ENCODE results near the gene CD274.
A peak's percentile ranks its signal among the peaks of the same experiment; 100 is the strongest.
"Not testable (repeated sequence)": the region's sequence is repeated elsewhere in the genome, so short reads cannot be mapped to it uniquely, and the experiment has no call there.

Gene CD274

DNA sequence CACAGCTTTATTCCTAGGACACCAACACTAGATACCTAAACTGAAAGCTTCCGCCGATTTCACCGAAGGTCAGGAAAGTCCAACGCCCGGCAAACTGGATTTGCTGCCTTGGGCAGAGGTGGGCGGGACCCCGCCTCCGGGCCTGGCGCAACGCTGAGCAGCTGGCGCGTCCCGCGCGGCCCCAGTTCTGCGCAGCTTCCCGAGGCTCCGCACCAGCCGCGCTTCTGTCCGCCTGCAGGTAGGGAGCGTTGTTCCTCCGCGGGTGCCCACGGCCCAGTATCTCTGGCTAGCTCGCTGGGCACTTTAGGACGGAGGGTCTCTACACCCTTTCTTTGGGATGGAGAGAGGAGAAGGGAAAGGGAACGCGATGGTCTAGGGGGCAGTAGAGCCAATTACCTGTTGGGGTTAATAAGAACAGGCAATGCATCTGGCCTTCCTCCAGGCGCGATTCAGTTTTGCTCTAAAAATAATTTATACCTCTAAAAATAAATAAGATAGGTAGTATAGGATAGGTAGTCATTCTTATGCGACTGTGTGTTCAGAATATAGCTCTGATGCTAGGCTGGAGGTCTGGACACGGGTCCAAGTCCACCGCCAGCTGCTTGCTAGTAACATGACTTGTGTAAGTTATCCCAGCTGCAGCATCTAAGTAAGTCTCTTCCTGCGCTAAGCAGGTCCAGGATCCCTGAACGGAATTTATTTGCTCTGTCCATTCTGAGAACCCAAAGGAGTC lies at the start of gene CD274:
CD274 (plus strand) TSS at position 184 of the 733 bp plus-strand sequence. CDS start 5,572 bp downstream, outside the sequence.
- DNase-seq (ENCODE audit: low spot score): peak; percentile 75

DNA sequence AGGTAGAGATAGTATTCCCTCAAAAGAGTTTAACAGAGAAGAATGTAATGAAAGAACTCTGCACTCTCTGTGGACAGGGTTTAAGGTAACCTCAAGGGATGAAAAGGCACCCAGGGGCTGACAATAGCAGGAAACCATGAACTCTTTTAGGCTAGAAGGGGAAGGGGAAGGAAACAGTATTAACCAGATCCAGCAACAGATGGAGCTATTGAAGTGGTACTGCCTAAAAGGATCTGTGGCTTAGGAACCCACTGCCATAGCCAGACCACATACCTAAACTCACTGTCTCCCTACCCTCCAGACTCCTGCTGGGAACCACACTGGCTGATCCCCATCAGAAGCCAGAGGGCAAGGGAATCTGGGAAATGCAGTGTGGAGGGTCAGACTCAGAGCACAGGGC lies 48.1 kb upstream of the CD274 start:
- no peak for DNase-seq (ENCODE audit: low spot score)

DNA sequence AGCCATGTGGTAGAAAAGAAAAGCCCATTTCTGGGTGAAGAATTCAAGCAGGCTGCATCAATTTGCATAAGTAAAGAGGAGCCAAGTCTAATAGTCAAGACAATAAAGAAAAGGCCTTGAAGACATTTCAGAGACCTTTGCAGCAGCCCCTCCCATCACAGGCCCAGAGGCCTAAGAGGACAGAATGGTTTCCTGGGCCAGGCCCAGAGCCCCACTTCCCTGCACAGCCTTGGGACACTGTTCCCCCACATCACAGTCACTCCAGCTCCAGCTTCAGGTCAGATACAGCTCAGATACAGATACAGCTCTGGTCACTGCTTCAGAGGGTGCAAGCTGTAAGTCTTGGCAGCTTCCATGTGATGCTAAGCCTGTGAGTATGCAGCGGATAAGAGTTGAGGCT lies 41.7 kb upstream of the CD274 start:
- DNase-seq (ENCODE audit: low spot score): no peak

DNA sequence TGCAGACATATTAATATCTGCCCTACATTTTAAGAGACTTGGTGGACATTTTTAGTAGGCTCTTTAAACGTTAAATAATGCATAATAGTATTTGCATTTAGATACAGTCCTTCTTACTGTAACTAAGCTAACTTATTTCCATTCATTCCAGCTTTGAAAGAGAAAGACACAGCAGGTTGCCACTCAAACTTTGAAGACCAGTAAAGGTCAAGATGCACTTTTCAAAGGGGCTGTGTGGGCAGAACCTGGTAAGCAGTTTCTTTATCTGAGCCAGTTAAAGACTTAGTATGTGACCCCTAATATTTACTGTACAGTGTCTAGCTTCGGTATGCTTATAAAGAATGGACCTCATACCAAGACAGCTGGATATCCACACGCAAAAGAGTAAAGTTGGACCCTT lies 33.4 kb upstream of the CD274 start:
- no peak for DNase-seq (ENCODE audit: low spot score)

DNA sequence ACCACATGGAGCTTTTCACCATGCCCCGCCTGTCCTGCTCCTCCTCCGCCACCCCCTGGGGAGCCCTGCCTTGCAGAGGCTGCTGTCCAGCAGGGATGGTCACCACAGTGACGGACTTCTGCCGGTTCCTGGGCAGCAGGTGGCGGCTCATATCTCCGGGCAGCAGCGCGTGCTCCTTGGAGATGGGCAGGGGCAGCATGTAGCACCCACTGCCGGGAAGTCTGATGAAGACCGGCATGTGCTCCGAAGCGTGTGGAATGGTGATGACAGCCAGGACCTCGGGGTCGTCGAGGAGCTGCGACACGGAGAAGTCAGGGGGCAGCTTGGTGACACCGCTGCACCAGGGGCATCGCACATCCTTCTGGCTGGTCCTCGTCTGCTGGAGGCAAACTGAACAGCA lies 31.9 kb upstream of the CD274 start:
- DNase-seq (ENCODE audit: low spot score): no peak

DNA sequence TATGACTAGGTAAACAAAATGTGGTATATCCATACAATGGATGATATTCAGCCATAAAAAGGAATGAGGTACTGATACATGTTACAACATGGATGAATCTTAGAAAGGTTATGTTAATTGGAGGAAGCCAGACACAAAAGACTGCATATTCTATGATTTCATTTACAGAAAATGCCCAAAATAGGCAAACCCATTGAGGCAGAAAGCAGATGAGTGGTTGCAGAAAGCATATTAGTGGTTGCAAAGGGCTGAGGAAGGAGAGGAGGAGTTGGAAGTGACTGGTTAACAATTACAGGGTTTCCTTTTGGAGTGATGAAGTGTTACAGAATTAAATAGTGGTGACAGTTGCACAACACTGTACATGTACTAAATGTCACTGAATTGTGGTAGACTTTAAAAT lies 30.4 kb upstream of the CD274 start:
- no peak for DNase-seq (ENCODE audit: low spot score)

DNA sequence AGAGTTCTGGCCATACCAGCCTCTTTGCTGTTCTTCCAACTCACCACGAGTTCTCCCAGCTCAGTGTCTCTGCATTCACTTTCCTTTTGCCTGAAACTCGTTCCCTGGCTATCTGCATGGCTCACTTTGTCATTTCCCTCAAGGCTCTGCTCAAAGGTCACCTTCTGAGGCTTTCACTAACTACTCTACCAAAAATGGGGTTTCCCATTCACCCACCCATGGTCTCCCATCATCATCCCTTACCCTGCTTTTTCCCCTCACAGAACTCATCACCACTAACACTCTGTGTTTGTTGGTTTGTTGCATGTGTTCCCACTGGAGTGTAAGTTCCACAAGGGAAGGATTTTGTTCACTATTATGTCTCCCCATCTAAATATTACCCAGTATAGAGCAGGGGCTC lies 29.2 kb upstream of the CD274 start:
- DNase-seq (ENCODE audit: low spot score): no peak

DNA sequence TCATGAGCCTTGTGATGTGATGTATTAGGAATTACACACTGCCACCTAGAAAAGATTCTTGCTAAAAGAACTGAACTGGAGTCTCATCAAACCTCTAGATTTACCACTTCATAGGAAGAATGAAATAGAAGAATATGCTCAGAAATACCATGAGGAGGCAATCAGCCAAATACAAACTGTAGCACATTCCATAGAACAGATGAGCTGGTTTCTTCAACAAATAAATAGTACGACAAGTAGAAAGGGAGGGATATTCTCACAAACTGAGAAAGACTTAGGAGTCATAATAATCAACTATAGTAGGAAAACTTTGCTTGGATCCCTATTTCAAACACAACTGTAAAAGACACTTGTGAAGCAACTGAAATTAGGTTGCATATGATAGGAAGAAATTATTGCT lies 28.1 kb upstream of the CD274 start:
- DNase-seq (ENCODE audit: low spot score): no peak

DNA sequence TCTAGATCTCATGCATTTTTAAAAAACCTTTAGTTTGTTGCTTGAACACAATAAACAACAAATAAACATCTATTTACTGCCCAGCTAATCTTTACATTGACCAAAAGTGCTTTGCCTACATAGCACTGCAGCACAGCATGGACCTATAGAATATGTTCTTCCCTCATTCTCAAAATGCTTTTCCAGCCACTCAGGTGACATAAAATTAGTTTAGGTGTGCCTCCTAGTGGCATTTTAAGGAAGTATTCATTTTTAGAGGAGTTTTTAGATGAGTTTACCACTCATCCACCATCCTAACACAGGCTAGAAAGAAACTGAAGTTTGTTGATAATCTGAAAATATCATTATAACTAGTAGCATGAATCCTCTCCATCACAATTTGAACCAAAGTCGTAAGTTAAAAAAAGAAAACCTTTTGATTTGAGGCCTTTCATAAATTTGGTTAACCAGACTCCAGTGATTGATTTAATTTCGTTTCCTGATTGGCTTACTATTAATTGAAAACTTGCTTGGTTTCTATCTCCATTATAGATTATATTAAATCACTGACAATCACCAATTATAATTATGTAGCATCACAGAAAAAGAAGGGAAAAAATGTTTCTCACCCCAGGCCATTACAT lies 25.2 kb upstream of the CD274 start:
- peak; percentile 60 for DNase-seq (ENCODE audit: low spot score)

DNA sequence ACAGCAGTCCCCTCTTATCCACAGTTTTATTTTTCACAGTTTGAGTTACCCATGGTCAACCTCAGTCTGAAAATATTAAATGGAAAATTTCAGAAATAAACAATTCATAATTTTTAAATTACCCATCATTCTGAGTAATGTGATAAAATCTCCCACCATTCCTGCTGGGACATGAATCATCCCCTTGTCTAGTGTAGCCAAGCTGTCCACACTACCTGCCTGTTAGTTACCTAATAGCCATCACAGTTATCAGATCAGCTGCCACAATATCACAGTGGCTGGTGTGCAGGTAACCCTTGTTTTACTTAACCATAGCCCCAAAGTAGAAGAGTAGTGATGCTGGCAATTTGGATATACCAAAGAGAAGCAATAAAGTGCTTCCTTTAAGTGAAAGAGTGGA lies 23.3 kb upstream of the CD274 start:
- no peak for DNase-seq (ENCODE audit: low spot score)

DNA sequence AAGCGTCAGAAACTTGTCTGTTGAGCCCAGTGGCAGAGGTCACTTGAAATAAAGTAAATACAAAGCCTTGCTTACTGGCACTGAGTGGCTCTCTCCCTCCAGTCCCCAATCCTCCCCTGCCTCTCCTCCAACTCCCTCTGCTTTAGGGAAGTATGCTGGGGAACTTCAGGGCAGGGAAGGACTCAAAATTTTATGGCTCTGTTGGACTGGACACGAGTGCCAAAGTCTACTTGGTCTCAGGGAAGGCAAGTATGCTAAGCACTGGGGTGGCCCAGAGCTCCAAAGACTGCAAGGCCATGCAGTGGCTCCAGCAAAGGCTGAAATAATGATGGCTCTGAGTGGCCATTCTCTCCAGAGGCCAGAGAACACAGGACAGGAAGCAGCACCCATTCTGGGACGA lies 22.2 kb upstream of the CD274 start:
- no peak for DNase-seq (ENCODE audit: low spot score)

DNA sequence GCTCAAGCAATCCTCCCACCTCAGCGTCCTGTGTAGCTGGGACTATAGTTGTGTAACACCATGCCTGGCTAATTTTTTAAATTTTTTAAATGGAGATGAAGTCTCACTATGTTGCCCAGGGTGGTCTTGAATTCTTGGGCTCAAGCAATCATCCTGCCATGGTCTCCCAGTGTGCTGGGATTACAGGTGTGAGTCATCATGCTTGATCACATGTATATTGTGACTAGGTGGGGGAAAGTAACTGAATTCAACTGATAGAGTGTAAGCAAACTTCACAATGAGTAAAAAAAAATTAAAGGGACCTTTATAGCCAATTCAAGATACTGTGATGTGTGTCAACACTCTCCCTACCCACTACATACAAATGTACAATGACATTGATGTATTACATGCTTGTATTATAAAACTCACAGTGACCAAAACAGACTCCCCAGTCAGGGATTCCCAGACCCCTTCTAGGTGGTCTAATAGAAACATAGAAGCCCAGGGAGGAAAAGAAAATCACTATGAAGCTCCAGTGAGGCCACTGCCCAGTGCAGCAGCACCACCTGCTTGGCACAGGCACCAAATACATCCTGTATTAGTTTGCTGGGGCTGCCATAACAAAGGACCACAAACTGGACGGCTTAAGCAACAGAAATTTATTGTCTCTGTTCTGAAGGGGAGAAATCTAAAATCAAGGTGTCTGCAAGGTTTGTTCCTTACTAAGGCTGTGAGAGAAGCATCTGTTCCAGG lies 21.4 kb upstream of the CD274 start:
- DNase-seq (ENCODE audit: low spot score): no peak

DNA sequence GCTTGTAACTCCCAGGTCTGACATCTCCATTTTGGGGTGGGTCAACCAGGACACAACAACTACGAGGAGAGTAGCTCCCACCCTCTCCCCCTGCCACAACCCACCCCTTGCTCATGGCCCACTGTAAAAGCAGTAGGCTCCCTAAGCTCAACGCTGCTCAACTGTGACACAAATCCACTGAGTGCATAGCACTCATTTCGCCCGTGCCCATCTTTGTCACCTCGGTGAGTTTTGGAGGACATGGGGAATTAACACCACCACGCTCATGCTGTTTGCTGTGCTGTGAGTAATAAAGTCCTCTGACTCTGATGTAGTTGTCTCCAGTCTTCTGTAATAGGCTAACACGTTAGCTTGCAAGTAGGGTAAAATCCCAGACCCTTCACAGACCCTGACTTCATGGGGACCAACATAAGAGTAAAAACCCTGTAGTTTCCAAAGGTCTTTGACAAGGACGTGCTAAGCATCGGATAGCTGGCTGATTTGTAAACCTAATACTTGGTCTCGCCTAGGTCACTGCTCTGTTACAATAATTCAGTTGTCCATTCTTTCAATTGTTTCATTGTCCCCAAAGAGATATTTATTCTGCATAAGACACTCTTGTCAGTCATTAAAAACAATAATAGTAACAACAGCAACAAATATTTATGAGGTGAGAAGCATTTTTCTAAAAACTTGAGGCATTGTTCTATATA lies 20.3 kb upstream of the CD274 start:
- DNase-seq (ENCODE audit: low spot score): no peak

DNA sequence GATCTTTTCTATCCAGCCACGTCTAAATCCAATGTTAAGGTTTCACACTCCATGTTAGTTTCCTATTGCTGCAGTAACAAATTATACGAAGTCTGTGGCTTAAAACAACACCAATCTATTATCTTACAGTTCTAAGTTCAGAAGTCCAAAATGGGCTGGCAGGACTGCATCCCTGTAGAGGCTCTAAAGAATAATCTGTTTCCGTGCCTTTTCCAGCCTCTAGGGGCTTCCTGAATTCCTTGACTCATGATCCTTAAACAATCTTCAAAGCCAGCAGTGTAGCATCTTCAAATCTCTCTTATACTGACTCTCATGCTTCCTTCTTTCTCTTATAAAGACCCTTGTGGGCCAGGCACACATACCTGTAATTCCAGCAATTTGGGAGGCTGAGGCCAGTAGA lies 19.4 kb upstream of the CD274 start:
- DNase-seq (ENCODE audit: low spot score): no peak

DNA sequence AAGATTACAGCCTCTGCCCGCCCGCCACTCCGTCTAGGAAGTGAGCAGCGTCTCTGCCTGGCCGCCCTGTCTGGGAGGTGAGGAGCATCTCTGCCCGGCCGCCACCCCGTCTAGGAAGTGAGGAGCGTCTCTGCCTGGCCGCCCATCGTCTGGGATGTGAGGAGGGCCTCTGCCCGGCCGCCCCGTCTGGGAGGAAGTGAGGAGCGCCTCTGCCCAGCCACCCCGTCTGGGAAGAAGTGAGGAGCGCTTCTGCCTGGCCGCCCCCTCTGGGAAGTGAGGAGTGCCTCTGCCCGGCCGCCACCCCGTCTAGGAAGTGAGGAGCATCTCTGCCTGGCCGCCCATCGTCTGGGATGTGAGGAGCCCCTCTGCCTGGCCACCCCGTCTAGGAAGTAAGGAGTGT lies 17.5 kb upstream of the CD274 start:
- not testable (repeated sequence) for DNase-seq (ENCODE audit: low spot score)

DNA sequence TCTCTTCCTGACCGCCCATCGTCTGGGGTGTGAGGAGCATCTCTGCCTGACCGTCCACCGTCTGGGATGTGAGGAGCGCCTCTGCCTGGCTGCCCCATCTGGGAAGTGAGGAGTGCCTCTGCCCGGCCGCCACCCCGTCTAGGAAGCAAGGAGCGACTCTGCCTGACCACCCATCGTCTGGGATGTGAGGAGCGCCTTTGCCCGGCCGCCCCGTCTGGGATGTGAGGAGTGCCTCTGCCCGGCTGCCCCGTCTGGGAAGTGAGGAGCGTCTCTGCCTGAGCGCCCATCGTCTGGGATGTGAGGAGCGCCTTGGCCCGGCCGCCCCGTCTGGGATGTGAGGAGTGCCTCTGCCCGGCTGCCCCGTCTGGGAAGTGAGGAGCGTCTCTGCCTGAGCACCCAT lies 17.0 kb upstream of the CD274 start:
- DNase-seq (ENCODE audit: low spot score): not testable (repeated sequence)

DNA sequence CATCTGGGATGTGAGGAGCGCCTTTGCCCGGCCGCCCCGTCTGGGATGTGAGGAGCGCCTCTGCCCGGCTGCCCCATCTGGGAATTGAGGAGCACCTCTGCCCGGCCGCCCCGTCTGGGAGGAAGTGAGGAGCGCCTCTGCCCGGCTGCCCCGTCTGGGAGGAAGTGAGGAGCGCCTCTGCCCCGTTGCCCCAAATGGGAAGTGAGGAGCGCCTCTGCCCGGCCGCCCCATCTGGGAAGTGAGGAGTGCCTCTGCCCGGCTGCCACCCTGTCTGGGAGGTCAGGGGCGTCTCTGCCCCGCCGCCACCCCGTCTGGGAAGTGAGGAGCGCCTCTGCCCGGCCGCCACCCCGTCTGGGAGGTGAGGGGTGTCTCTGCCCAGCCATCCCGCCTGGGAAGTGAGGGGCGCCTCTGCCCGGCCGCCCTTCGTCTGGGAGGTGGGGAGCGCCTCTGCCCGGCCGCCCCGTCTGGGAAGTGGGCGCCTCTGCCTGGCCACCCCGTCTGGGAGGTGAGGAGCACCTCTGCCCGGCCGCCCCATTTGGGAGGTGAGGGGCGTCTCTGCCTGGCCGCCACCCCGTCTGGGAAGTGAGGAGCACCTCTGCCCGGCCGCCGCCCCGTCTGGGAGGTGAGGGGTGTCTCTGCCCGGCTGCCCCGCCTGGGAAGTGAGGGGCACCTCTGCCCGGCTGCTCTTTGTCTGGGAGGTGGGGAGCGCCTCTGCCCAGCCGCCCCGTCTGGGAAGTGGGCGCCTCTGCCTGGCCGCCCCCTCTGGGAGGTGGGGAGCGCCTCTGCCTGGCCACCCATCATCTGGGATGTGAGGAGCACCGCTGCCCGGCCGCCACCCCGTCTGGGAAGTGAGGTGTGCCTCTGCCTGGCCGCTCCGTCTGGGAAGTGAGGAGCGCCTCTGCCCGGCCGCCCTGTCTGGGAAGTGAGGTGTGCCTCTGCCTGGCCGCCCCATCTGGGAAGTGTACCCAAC lies 16.2 kb upstream of the CD274 start:
- DNase-seq (ENCODE audit: low spot score): not testable (repeated sequence)

DNA sequence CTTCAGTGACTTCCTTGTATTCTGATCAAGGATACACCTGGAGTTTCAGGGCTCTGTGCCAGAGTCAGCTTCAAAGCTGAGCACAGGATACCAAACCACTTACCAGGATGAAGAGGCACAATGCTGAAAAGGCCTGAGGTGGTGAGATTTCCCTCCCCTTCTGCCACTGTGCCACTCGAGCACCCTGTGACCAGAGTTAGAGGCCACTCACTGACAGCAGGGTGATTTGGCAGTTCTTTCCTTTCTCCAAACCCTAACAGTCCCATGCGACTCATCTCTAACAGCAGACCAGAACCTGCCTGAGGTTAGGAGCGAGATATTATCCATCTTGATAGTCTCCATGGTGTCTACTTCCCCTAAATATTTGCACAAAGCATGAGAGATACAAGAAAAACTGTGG lies 14.4 kb upstream of the CD274 start:
- DNase-seq (ENCODE audit: low spot score): no peak

DNA sequence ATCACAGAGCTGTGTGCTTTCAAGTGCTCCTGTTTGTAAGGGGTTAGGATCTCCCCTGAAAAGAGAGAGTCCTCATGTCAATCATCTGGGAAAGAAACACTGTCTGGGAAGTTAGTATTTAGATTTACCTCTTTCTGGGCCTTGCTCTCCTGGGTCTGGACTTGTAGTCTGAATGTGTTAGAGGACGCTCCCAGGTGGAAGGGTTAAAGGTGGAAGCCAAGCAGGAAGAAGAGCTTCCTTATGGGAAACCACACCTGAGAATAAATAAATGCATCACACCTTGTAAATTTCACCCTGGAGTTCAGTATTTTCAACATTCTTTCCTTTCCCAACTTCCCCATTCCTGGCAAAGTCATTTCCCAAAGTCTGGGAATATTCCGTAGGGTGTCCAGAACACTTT lies 13.9 kb upstream of the CD274 start:
- no peak for DNase-seq (ENCODE audit: low spot score)

DNA sequence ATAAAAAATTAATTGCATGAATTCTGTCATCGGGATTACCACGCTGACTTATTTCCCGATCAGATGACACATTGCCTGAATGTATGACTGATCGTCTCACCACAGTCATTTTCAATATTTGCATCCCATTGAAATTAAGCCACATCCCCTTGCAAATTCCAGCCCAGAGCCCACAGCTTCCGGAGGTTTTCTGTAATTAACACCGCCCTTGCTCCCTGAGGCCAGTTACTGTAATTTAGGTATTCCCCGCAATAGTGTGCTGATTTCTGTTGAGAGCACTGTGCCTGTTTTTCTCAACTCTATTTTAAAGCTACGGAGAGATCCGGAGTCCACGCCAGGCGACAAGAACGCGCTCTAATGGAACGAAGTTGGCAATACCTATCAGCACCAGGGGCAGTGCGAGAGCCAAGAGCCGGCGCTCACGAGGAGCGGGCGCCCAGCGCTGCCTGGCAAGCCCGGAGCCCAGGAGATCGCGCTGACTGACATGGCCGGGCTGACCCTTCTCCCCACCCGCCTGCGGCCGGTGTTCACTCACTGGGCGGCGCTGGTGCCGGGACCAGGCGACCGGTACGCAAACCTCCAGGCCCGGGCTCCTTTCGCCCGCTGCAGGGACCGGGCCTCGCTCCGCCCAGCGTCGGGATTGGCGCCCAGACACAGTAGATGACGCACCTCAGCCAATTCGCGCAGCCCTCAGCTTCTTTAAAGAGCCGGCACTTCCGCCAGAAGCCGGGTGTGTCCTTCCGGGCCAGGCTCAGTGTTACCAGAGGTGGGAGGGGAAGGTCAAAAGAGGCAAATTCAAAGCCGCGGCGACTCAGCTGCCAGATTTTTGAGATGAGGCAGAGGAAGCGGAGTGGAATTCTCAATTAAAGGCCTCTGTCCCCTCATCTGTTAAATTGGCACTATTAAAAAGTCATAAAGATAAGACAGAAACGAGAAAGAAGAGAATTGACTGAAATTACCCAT lies 12.8 kb upstream of the CD274 start, which contains the start of gene PLGRKT:
PLGRKT (minus strand) TSS at position 672 of the 963 bp plus-strand sequence. CDS start 5,948 bp downstream, outside the sequence.
- peak; percentile 92 for DNase-seq (ENCODE audit: low spot score)
